Activated naive CD4-positive, alpha-beta T cell treated with anti-CD3 and anti-CD28 coated beads, Interleukin-2, amount 10 ng/mL, durations not matched to agents 7 days and 5 days (primary cell): ENCODE measurements around the gene HSP90AA1.

ENCODE experiments used
- CTCF ChIA-PET: fragments of 350-600 bp; sonication (Branson Sonifier 250); formaldehyde crosslinking; loops from one replicate; lab custom pipeline; 2021; ENCODE audit warnings: antibody characterized with exemption; lab: Charles Lee
- DNase-seq: peaks from one replicate; pipeline ENCODE4 v3.0.0-alpha.2; 2020
- H3K27ac Mint-ChIP-seq: one replicate; pipeline ENCODE4 v1.8.0; 2021; ENCODE audit warnings: mild to moderate bottlenecking, moderate library complexity, mixed read lengths
- H3K27me3 Mint-ChIP-seq: one replicate; pipeline ENCODE4 v1.8.0; 2021; ENCODE audit warnings: mild to moderate bottlenecking, mixed read lengths
- H3K36me3 Mint-ChIP-seq: one replicate; pipeline ENCODE4 v1.8.0; 2021; ENCODE audit warnings: mixed read lengths
- H3K4me1 Mint-ChIP-seq: one replicate; pipeline ENCODE4 v1.8.0; 2021; ENCODE audit warnings: mixed read lengths
- H3K4me3 Mint-ChIP-seq: one replicate; pipeline ENCODE4 v1.8.0; 2021; ENCODE audit warnings: mild to moderate bottlenecking, moderate library complexity, mixed read lengths
- H3K9me3 Mint-ChIP-seq: one replicate; pipeline ENCODE4 v1.8.0; 2021; ENCODE audit warnings: mixed read lengths

Gene HSP90AA1

DNA sequence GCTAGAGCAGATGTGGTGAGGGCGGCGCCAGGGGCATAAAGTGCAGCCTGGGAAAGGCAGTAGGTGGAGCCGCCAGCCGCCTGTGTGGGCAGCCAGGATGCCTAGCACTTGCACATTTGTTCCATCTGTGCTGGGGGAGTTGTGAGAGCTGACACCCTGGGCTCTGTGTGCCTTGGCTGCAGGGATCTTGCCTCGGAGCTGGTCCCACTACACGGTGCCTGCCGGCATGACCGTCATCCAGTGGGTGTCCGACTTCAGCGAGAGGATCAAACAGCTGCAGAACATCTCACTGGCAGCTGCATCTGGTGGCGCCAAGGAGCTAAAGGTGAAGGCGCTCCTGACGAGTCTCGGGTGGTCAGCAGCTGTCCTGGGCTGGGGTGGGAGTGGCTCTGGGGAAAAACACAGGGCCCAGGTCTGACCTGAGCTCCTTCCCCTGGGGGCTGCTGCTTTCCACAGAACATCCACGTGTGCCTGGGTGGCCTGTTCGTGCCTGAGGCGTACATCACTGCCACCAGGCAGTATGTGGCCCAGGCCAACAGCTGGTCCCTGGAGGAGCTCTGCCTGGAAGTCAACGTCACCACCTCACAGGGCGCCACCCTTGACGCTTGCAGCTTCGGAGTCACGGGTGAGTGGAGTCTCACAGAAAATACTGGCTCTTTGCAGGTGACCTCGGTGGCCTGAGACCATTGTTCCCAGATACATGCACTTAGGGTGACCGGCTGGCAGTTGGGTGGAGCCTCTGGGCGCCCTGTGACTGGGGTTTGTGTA lies 37.4 kb downstream of the HSP90AA1 start:
- CTCF ChIA-PET = interaction anchor here (0.7 kb wide), 2 partner anchors 27 to 46 kb away, joined by 3 read pairs; no protein-coding TSS in a partner anchor
- Mint-ChIP-seq H3K36me3 (peaks cover 46% of the 10 kb centered on the region), H3K4me3 (no peak overlapping the region), H3K27ac (no peak overlapping the region), H3K27me3 (no peaks in the 10 kb centered on the region), H3K9me3 (no peaks in the 10 kb centered on the region), H3K4me1 (no peaks in the 10 kb centered on the region)
- no peak for DNase-seq

DNA sequence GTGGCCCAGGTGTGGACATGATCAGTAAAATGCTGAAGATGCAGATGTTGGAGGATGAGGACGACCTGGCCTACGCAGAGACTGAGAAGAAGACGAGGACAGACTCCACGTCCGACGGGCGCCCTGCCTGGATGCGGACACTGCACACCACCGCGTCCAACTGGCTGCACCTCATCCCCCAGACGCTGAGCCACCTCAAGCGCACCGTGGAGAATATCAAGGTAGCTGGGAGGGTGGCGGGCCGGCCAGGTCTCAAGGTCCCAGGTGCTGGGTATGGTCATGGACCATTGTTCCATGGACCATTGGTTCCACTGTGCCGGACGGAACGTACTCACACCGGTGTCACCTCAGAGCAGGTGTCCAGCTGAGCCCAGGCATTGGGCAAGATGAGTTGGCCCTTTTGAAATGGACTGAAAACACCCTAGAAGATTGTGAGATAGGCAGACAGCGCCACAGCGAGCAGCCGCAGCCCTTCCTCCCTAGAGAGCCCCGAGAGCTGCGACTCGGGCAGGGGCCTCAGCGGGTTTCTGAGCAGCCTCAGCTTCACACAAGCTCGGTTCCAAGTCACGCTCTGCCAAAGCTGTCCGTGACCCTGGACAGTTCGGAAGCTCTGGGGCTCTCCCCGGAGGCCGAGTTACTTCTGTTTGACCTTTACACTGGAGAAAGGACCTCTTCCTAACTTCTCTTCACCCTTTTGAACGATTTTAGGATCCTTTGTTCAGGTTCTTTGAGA lies 38.9 kb downstream of the HSP90AA1 start:
- H3K27me3 Mint-ChIP-seq = no peaks in the 10 kb centered on the region
- H3K27ac Mint-ChIP-seq = no peak overlapping the region
- no peaks in the 10 kb centered on the region for H3K4me1 Mint-ChIP-seq
- no peaks in the 10 kb centered on the region for H3K9me3 Mint-ChIP-seq
- H3K4me3 Mint-ChIP-seq = no peak overlapping the region
- no peak for DNase-seq
- CTCF ChIA-PET = interaction anchor here (0.8 kb wide), 1 partner anchor 50 kb away, joined by 4 read pairs; no protein-coding TSS in a partner anchor
- peaks cover 54% of the 10 kb centered on the region for H3K36me3 Mint-ChIP-seq

DNA sequence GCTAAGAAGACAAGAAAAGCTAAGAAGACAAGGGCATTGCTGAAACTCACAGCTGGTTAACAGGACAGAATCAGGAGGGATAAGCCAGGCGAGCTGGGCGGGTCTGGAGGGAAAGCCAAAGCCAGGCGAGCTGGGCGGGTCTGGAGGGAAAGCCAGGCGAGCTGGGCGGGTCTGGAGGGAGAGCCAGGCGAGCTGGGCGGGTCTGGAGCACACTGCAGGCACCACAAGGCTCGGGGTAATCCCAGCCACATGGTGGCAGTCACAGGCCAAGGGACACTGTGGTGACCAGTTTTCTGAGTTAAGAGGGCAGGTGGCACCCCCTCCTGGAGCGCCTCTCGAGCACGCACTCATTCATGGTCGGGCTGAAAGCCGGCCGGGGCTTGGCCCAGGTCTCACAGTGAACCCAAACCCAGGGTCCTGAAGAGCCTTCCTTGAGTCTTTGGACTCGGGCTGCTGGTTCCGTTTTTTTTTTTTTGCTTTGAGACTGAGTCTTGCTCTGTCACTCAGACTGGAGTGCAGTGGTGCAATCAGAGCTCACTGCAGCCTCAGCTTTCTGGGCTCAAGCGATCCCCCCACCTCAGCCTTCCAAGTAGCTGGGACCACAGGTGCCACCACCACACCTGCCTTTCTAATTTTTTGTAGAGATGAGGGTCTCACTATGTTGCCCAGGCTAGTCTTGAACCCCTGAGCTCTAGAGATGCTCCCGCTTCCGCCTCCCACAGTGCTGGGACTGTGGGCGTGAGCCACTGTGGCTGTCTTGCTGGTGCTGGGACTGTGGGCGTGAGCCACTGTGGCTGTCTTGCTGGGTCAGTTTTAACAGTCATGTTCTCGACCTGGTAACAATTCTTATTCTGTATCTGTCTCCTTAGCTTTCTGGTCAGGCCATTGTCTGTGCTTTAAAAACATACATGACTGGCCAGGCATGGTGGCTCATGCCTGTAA lies 40.2 kb downstream of the HSP90AA1 start:
- CTCF ChIA-PET = interaction anchor here (1.5 kb wide), 2 partner anchors 53 to 85 kb away, joined by 3 to 4 read pairs; no protein-coding TSS in a partner anchor
- Mint-ChIP-seq H3K4me3 (no peak overlapping the region), H3K27me3 (no peaks in the 10 kb centered on the region), H3K9me3 (no peaks in the 10 kb centered on the region), H3K27ac (no peak overlapping the region), H3K4me1 (no peaks in the 10 kb centered on the region), H3K36me3 (peaks cover 61% of the 10 kb centered on the region)
- DNase-seq = peak; percentile 39

DNA sequence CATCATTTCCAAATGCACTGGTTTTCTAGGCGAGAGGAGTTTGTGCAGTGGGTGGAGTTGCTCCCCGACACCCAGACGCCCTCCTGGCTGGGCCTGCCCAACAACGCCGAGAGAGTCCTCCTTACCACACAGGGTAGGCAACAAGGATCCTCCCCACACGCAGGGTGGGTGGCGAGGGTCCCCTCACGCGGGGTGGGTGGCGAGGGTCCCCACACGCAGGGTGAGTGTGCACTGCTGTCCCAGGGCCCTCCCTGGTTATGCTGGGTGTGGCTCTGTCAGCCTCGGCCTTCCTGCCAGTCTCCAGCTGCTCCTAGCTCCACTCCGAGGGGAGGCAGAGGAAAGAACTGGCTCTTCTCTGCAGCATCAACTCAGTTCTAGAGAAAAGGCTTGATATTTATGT lies 42.3 kb downstream of the HSP90AA1 start:
- Mint-ChIP-seq H3K27me3 (no peaks in the 10 kb centered on the region), H3K9me3 (no peaks in the 10 kb centered on the region), H3K4me3 (no peak overlapping the region), H3K36me3 (peaks cover 58% of the 10 kb centered on the region), H3K4me1 (no peaks in the 10 kb centered on the region), H3K27ac (no peak overlapping the region)
- DNase-seq = no peak
- CTCF ChIA-PET = no interaction called here

DNA sequence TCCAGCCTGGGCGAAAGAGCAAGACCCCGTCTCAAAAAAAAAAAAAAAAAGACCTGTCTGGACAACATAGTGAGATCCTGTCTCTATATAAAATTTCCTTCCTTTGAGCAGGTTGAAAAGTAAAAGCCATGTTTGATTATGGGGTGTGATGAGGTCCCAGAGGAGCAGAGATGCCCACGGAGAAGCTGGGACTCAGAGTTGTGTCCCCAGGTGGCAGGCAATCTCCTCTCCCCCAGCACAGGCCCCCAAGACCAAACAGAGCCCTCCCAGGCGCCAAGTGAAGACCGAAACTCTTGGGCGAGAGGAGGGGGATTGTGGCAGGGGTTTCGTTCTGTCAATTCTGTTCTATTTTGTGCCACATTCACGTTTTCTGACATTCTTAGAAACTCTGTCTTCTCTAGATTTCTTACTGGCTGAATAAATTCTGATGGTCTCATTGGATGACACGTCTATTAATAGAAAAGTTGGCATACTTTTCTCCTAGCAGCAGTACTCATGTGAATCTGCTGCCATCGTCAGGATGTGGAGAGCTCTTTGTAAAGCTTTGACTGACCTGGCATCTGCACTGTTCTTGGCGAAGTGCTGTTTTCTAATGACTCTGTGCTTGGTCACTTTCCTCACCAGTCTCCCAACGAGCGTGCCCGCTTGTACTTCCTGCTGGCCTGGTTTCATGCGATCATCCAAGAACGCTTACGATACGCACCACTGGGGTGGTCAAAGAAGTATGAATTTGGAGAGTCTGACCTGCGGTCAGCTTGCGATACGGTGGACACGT lies 43.4 kb downstream of the HSP90AA1 start:
- DNase-seq = no peak
- H3K4me1 Mint-ChIP-seq = no peaks in the 10 kb centered on the region
- no peaks in the 10 kb centered on the region for H3K27me3 Mint-ChIP-seq
- peaks cover 60% of the 10 kb centered on the region for H3K36me3 Mint-ChIP-seq
- H3K27ac Mint-ChIP-seq = no peak overlapping the region
- no peak overlapping the region for H3K4me3 Mint-ChIP-seq
- H3K9me3 Mint-ChIP-seq = no peaks in the 10 kb centered on the region
- CTCF ChIA-PET = no interaction called here

DNA sequence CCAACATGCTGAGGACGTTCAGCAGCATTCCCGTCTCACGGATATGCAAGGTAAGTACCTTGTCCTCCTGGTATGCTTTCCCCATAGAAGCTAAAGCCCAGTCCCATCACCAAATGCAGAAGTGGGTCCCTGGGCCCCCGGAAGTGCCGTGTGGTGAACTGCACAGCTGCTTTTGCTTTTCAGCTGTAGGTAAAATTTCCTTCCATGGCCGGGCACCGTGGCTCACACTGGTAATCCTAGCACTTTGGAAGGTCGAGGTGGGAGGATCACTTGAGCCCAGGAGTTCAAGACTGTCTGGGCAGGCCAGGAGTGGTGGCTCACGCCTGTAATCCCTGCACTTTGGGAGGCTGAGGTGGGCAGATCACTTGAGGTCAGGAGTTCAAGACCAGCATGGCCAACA lies 44.1 kb downstream of the HSP90AA1 start:
- H3K9me3 Mint-ChIP-seq = no peaks in the 10 kb centered on the region
- no peak overlapping the region for H3K4me3 Mint-ChIP-seq
- DNase-seq = no peak
- H3K36me3 Mint-ChIP-seq = peaks cover 57% of the 10 kb centered on the region
- no peaks in the 10 kb centered on the region for H3K27me3 Mint-ChIP-seq
- no peak overlapping the region for H3K27ac Mint-ChIP-seq
- H3K4me1 Mint-ChIP-seq = no peaks in the 10 kb centered on the region
- CTCF ChIA-PET = no interaction called here

DNA sequence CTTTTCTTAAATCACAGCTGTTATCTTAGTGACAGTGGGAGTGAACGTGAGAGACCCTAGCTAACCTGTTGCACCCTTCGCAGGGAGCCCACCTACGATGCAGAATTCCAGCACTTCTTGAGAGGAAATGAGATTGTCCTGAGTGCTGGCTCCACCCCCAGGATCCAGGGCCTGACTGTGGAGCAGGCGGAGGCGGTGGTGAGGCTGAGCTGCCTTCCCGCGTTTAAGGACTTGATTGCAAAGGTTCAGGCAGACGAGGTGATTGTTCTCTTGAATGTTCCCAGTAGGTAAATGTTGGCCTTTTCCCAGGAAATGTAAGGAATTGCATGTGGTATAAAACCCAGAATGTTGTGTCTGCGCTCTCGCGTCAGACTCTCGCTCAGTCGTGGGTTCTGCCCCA lies 46.7 kb downstream of the HSP90AA1 start:
- Mint-ChIP-seq H3K36me3 (peaks cover 66% of the 10 kb centered on the region), H3K9me3 (no peaks in the 10 kb centered on the region), H3K4me1 (no peaks in the 10 kb centered on the region), H3K27me3 (no peaks in the 10 kb centered on the region), H3K4me3 (no peak overlapping the region), H3K27ac (no peak overlapping the region)
- CTCF ChIA-PET = no interaction called here
- no peak for DNase-seq

DNA sequence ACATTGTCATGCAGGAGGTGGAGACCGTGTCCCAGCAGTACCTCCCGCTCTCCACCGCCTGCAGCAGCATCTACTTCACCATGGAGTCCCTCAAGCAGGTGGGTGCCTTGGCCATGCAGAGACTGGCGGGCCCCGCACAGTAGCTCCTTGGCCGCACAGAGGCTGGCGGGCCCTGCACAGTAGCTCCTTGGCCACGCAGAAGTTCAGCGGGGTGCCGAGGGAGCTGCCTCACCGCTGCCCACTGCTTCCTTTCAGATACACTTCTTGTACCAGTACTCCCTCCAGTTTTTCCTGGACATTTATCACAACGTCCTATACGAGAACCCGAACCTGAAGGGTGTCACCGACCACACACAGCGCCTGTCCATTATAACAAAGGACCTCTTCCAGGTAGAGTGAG lies 47.7 kb downstream of the HSP90AA1 start:
- CTCF ChIA-PET = no interaction called here
- Mint-ChIP-seq H3K27ac (no peak overlapping the region), H3K4me1 (no peaks in the 10 kb centered on the region), H3K4me3 (no peak overlapping the region), H3K36me3 (peaks cover 69% of the 10 kb centered on the region), H3K9me3 (no peaks in the 10 kb centered on the region), H3K27me3 (no peaks in the 10 kb centered on the region)
- no peak for DNase-seq

DNA sequence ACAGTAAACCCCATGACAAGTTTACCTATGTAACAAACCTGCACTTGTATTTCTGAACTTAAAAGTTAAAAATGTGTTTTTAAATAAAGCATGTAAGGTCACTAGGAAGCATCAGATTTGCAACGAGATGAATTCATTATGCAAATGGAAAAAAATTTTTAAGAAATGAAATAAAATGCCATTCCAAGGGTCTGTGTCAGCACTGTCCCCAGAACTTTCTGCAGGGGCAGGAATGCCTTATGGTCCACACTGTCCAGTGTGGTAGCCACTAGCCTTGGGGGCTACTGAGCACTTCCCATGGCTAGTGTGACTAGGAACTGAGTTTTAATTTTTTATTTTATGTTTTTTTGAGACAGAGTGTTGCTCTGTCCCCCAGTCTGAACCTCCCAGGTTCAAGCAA lies 49.2 kb downstream of the HSP90AA1 start:
- H3K27me3 Mint-ChIP-seq = no peaks in the 10 kb centered on the region
- H3K9me3 Mint-ChIP-seq = no peaks in the 10 kb centered on the region
- H3K4me3 Mint-ChIP-seq = no peak overlapping the region
- no peaks in the 10 kb centered on the region for H3K4me1 Mint-ChIP-seq
- DNase-seq = no peak
- peaks cover 73% of the 10 kb centered on the region for H3K36me3 Mint-ChIP-seq
- CTCF ChIA-PET = interaction anchor here (0.9 to 1.4 kb wide), 2 partner anchors 29 to 59 kb away, joined by 3 read pairs; no protein-coding TSS in a partner anchor
- no peak overlapping the region for H3K27ac Mint-ChIP-seq

DNA sequence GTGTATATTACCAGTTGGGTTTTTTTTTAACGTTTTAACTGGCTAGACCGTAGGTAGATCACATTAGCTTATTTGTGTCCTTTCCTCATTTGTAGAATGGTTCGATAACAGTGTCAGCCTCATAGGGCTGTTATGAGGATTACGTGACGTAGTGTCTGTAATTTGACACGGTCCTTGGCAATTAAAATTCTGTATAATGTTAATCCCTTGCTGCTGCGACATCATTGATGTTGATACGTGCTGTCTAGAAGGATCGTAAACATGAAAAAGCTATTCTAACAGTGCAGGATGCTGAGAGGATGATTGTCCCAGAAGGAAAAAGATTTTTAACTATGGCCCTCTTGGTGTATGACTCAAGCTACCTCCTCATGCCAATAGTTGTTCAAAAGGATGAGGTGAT lies 50.9 kb downstream of the HSP90AA1 start:
- no peak overlapping the region for H3K4me3 Mint-ChIP-seq
- no peak overlapping the region for H3K27ac Mint-ChIP-seq
- no peaks in the 10 kb centered on the region for H3K27me3 Mint-ChIP-seq
- H3K36me3 Mint-ChIP-seq = peaks cover 69% of the 10 kb centered on the region
- H3K9me3 Mint-ChIP-seq = no peaks in the 10 kb centered on the region
- CTCF ChIA-PET = no interaction called here
- H3K4me1 Mint-ChIP-seq = no peaks in the 10 kb centered on the region
- no peak for DNase-seq

DNA sequence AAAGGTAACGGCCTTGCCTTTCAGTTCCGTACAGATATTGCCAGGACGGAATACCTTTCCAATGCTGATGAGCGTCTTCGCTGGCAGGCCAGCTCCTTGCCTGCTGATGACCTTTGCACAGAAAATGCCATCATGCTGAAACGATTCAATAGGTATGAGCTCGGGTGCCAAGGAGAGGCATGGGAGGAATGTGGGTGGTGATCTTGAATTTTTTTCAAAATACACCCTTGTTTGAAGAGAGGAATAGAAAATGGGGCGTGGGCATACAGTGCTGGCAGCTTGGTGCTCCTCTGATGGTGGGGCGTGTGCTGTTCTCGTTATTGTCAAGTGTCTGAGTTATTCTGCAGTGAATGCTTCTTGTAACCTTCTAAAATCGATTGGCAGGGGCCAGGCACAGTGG lies 52.5 kb downstream of the HSP90AA1 start:
- CTCF ChIA-PET = no interaction called here
- H3K9me3 Mint-ChIP-seq = no peaks in the 10 kb centered on the region
- peak overlapping the region; percentile 42 for H3K27ac Mint-ChIP-seq
- H3K4me3 Mint-ChIP-seq = no peak overlapping the region
- no peak for DNase-seq
- H3K27me3 Mint-ChIP-seq = no peaks in the 10 kb centered on the region
- H3K36me3 Mint-ChIP-seq = peaks cover 71% of the 10 kb centered on the region
- no peaks in the 10 kb centered on the region for H3K4me1 Mint-ChIP-seq

DNA sequence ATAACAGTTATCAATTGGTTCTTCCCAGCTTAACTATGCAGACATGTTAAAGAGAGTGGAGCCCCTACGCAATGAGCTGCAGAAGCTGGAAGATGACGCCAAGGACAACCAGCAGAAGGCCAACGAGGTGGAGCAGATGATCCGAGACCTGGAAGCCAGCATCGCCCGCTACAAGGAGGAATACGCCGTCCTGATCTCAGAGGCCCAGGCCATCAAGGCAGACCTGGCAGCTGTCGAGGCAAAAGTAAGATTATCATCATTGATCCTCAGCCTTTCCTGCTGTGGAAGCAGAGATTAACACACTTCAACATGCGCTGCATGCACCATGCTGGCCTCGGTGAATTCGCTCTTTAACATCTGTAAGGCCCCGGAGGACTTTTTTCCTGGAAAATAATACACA lies 53.6 kb downstream of the HSP90AA1 start:
- Mint-ChIP-seq H3K27me3 (no peaks in the 10 kb centered on the region), H3K36me3 (peaks cover 69% of the 10 kb centered on the region), H3K9me3 (no peaks in the 10 kb centered on the region), H3K4me3 (no peak overlapping the region), H3K27ac (no peak overlapping the region), H3K4me1 (no peaks in the 10 kb centered on the region)
- no peak for DNase-seq
- CTCF ChIA-PET = interaction anchor here (1.7 kb wide), 1 partner anchor 64 kb away, joined by 3 read pairs; no protein-coding TSS in a partner anchor
